Retinal pigment epithelial cell (primary cell): ENCODE results near the gene STX18.

ENCODE experiments used
- DNase-seq: peaks from one replicate; pipeline ENCODE4 v3.0.0-alpha.2; 2010; ENCODE audit warnings: low read depth
- H3K4me3 ChIP-seq: 2 replicates; pipeline ENCODE4 v1.5.1; 2011; ENCODE audit warnings: mild to moderate bottlenecking, low read length, control low read depth, moderate library complexity
- TF ChIP-seq, protein P1 (sequence below): conservative IDR thresholded peaks from 2 replicates; pipeline ENCODE4 v1.5.1; 2011; ENCODE audit warnings: low read depth, low read length, control low read depth, inconsistent platforms

Gene STX18

DNA sequence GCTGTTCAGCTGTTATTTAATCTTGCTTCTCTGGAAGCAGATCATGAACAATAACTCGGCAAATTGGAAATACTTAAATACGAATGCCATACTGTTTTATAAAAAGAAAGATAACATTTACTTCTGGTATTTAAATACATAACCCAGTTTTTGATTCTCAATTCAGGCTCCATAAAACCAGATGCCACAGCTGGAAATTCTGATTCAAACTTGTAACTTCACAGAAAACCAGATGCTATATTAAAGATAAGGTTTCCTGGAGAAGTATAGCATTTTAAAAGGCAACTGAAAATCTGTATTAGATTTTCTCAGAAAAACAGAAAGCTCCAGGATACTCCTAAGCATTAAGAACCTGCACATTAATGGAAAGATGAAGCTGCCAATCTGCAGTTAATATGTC is 40.2 kb downstream of the STX18 start:
- TF ChIP-seq, protein P1, sequence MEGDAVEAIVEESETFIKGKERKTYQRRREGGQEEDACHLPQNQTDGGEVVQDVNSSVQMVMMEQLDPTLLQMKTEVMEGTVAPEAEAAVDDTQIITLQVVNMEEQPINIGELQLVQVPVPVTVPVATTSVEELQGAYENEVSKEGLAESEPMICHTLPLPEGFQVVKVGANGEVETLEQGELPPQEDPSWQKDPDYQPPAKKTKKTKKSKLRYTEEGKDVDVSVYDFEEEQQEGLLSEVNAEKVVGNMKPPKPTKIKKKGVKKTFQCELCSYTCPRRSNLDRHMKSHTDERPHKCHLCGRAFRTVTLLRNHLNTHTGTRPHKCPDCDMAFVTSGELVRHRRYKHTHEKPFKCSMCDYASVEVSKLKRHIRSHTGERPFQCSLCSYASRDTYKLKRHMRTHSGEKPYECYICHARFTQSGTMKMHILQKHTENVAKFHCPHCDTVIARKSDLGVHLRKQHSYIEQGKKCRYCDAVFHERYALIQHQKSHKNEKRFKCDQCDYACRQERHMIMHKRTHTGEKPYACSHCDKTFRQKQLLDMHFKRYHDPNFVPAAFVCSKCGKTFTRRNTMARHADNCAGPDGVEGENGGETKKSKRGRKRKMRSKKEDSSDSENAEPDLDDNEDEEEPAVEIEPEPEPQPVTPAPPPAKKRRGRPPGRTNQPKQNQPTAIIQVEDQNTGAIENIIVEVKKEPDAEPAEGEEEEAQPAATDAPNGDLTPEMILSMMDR = no peak
- DNase-seq = no peak
- H3K4me3 ChIP-seq = no peak overlapping the region

GRCh38 chr4:4499438-4500123 is 42.3 kb downstream of the STX18 start:
- TF ChIP-seq, protein P1 = no peak
- no peak for DNase-seq
- no peak overlapping the region for H3K4me3 ChIP-seq

DNA sequence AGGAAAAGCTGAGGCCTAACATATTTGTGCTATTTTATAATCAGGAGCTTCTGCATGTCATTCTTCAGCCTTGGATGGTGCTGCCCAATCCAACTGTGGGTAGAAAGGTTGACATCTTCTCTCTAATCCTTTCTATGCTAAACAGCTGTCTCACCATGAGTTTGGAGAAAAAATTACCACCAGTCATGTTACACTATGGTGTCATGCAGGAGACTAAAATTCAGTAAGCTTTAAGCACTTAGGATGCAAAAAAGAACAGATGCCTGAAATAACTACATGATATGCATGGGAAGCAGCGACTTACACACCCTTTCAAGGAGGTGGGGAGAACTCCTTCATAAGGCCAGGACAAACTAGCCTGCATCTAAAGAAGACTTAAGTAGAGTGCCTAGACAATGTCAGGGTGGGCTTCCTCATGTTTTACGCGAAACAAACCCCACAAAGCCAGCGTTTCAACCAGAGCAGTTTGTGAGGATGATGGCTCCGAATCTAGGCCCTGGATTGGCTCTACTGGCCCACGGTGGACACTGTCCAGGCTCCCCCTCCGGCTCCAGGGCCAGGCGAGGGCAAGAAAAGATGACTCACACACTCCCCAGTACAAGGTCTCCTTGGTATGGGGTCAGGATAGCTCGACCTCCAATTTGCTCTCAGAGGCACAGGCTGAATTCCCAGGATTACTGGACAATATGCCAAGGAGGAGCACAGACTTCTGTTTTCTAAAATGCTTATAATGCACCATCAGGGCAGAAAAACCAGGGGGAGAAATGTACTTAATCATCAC is 45.1 kb downstream of the STX18 start:
- no peak overlapping the region for H3K4me3 ChIP-seq
- TF ChIP-seq, protein P1 = no peak
- DNase-seq = no peak

DNA sequence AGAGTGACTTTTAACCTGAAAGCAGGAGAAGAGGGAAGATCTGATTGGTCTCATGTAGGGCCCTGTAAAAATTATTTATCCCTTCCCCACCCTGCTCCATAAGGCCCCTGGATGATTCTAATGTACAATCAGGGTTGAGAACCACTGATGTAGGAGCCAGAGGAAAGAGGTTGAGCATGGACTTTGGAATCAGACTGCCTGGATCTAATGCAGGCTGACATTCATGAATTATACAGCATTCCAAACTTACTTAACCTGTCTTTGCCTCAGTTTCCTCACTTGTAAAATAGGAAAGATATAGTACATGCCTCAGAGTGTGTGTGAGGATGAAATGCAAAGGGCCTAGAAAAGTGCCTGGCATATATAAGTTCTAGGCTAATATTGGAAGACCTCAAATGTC is 47.0 kb downstream of the STX18 start:
- no peak for DNase-seq
- no peak overlapping the region for H3K4me3 ChIP-seq
- TF ChIP-seq, protein P1 = no peak

DNA sequence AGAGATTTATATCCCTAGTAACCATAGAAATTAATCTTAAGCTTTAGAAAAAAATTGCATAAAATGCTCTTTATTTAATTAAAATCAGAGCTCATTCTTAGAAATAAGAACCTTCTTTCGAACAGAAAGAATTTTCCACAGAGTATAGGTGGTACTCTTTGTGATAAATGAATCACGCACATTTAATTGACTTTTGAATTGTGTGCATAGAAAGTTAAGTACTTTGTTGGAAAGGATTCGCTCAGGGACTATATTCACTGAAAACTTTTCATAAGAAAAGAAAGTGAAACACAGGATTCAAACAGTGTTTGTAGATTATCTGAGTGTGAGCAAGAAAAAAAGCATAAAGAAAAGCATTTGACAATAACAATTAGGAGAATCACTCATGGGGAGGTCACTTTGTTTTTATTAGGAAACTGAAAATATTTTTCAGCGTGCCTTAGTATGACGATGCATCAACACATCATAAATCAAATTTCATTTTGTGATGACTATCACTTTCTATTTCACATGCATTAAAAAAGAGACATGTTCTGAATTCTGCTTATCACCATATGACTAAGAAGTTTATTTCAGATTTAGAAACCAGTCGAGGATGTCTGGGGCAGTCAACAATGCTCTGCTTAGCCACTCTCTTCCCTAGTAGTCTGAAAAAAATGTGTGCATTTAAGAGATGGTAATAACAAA is 49.5 kb downstream of the STX18 start:
- H3K4me3 ChIP-seq = no peak overlapping the region
- TF ChIP-seq, protein P1 = no peak
- DNase-seq = no peak

DNA sequence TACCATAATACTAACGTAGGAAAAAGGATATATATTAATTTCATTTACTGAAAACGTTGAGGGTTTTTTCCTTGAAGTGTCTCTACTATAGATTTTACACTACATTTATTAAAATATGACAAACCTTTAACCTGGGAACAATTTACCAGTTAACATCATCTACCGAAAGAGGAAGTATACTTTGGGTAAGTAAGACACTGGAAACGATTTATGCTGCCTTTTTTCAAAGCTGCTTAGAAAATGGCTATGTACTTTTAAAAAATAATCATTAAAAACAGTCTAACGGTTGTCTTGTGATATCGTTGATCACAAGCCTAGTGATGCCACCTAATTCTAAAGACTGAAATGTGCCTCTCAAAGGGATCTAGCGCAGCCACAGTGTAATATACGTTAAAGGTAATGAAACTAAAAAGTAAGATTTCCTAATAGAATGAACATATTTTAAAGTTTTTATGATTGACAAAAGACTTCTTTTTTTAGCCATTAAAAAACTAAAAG is 50.4 kb downstream of the STX18 start:
- TF ChIP-seq, protein P1 = no peak

More for the DNA sequence above, 50.4 kb downstream of the STX18 start:
- DNase-seq = no peak
- H3K4me3 ChIP-seq = no peak overlapping the region
